SHP77 treated with DMSO at 0.1 percent for 48 hours (cell line): Measurements from ENCODE around the gene PROC.

Experiments used
- DNase-seq: peaks from one replicate; lab custom pipeline; 2025; lab: John Stamatoyannopoulos, UW

PROC gene

DNA sequence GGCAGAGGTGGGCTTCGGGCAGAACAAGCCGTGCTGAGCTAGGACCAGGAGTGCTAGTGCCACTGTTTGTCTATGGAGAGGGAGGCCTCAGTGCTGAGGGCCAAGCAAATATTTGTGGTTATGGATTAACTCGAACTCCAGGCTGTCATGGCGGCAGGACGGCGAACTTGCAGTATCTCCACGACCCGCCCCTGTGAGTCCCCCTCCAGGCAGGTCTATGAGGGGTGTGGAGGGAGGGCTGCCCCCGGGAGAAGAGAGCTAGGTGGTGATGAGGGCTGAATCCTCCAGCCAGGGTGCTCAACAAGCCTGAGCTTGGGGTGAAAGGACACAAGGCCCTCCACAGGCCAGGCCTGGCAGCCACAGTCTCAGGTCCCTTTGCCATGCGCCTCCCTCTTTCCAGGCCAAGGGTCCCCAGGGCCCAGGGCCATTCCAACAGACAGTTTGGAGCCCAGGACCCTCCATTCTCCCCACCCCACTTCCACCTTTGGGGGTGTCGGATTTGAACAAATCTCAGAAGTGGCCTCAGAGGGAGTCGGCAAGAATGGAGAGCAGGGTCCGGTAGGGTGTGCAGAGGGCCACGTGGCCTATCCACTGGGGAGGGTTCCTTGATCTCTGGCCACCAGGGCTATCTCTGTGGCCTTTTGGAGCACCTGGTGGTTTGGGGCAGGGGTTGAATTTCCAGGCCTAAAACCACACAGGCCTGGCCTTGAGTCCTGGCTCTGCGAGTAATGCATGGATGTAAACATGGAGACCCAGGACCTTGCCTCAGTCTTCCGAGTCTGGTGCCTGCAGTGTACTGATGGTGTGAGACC, at the start of gene PROC:
PROC (plus strand) TSS at position 128 of the 812 bp plus-strand sequence. CDS start 1,516 bp downstream, outside the sequence.
- no peak for DNase-seq

DNA sequence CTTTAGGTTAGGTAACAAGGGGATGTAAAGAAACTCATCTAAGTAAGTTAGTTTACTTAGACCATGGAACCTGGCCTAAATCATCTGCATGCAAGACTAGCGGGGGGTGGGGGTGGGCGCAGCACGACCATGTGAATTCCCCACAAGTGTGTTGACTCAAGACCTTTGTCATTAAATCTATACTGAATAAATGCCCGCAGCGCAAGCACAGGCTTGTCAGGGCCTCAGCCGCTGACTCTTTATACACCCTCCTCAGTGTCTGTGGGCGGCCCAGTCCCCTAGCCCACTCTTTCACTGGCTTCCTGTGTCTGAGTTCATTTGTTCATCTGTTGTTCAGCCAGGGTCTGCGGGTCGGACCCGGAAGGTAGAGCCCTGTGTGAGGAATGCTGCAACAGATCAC, 48.2 kb upstream of the PROC start:
- no peak for DNase-seq

DNA sequence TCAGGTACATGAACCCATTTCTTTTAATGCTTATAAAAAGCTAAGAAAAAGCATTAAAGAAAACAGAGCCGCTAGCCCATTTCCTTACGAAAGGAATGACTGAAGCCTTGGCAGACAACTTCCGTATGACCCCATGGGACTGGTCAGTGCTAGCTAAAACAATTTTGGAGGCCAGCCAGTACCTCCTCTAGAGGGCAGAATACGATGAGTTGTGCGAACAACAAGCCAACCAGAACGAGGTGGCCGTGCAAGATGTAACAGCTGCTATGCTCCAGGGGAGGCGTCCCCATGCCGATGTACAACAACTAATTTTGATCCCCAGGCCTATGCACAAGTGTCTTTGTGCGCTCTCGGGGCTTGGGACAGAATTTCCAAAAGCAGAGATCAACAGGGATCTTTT, 47.2 kb upstream of the PROC start:
- no peak for DNase-seq

GRCh38 chr2:127373362-127374083, 44.7 kb upstream of the PROC start:
- no peak for DNase-seq

DNA sequence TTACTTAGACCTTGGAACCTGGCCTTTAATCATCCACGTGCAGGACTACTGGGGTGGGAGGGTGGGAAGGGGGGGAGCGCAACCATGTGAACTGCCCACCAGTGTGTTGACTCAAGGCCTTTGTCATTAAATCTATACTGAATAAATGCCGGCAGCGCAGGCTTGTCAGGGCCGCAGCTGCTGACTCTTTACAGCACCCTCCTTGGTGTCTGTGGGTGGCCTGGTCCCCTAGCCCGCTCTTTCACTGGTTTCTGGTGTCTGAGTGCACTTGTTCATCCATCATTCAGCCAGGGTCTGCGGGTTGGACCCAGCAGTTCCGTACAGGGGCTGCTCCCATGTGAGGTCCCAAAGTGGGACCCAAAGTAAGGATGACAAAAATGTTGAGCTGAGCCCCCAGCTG, 42.0 kb upstream of the PROC start:
- DNase-seq: no peak

GRCh38 chr2:127377262-127377661, 41.0 kb upstream of the PROC start:
- no peak for DNase-seq

- DNase-seq: no peak
These were observed 39.5 kb upstream of the PROC start for GRCh38 chr2:127378720-127379119.

GRCh38 chr2:127379712-127380355, 38.4 kb upstream of the PROC start:
- no peak for DNase-seq

- no peak for DNase-seq
These were observed 36.5 kb upstream of the PROC start for GRCh38 chr2:127381762-127382161.

DNA sequence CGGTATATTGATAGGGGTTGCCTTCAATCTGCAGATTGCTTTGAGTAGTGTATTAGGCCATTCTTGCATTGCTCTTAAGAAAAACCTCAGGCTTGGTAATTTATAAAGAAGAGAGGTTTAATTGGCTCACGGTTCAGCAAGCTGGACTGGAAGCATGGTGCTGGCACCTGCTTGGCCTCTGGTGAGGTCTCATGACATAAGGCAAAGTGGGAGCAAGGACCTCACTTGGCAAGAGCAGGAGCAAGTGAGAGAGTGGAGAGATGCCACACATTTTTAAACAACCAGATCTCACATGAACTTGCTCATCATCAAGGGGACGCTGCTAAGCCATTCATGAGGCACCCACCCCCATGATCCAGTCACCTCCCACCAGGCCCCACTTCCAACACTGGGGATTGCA, 35.4 kb upstream of the PROC start:
- DNase-seq: no peak

DNA sequence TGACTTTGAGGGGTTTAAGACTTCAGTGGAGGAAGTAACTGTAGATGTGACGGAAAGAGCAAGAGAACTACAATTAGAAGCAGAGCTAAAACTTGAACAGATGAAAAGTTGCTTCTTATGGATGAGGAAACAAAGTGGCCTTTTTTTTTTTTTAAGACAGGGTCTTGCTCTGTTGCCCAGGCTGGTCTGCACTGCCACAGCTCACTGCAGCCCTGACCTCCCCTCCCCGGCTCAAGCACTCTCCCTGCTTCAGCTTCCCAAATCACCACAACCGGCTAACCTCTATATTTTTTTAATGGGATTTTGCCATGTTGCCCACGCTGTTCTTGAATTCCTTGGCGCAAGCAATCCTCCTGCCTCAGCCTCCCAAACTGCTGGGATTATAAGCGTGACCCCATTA, 33.7 kb upstream of the PROC start:
- no peak for DNase-seq

DNA sequence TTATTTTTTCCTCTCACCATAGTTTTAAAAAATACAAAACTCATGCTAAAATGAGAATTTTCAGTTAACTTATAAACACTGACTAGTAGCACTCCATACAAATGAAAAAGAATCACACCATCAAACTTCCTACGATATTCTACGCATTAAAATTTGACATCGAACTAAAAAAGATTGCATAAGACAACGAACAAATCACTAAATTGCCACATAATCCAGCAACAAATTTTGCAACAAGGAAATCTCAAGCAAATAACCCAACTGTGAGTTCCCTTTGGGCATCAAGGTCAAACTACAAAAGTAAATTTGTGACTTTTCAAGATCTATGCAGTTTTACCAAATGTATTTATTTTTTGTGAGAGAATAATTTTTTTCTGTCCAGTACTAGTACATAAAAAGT, 32.0 kb upstream of the PROC start:
- no peak for DNase-seq

DNA sequence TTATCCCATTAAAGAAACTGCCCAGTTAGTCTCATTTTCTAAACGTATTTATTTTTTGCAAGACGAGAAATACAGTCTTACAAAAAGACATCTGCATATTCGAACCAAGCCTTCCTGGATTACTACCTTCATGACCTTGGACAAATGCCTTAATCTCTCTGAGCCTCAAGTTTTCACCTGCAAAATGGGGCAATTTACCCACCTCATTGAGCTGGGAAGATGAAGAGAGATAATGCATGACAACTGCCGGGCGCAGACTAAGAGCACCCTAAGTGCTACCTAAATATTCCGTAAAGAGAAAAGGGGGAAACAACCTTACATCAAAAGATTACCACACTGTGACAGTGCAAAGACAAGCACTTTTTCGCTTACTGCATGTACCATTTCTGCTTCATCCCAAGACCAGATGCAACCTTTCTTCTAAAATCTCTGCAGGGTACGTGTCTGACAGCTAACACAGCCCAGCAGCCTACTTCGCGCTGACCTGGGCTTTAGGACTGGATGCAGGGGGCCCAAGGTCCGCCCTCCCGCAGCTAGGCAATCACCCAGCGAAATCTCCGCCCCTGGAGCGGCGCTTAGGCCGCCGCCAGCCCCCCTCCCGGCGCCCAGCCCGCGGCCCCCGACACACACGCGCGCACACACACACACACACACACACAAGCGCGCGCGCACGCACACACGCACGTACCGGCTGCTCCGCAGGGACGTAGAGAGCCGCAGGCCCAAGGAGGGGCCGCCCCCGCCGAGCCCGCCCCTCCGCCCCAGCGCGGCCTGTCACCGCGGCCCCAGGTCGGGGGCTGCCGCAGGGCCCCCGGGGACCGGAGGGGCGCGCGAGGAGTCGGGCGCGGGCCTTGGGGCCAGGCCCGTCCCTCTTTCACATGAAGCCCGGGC, 31.2 kb upstream of the PROC start:
- peak; percentile 73 for DNase-seq

GRCh38 chr2:127387655-127388422, 30.4 kb upstream of the PROC start, which contains the start of gene MAP3K2:
Gene MAP3K2, minus strand, starts transcription at chr2:127387975. Its CDS starts 44,846 bp downstream, at chr2:127343129.
- peak; percentile 79 for DNase-seq

- DNase-seq: no peak
These were observed 29.6 kb upstream of the PROC start for GRCh38 chr2:127388423-127389164.

DNA sequence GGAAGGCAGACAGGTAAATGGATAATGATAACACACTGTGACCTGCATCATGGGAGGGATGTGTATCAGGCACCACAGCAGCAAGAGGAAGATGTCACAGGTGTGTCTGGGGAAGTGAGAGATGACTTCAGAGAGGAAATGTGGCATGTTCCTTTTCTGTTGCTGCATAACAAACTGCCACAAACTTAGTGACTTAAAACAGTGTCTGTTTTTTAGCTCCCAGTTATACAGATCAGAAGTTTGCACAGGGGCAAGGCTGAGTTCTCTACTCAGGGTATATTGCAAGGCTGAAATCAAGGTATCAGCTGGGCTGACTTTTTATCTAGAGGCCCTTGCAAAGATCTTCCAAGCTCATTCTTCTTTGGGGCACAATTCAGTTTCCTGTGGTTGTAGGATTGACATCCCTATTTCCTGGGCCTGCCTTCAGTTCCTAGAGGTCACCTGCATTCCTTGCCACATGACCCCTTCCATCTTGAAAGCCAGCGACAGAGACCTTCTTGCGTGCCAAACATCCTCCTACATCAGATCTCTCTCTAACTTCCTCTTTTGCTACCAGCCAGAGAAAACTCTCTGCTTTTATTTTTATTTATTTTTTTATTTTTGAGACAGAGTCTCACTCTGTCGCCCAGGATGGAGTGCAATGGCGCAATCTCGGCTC, 28.3 kb upstream of the PROC start:
- no peak for DNase-seq

DNA sequence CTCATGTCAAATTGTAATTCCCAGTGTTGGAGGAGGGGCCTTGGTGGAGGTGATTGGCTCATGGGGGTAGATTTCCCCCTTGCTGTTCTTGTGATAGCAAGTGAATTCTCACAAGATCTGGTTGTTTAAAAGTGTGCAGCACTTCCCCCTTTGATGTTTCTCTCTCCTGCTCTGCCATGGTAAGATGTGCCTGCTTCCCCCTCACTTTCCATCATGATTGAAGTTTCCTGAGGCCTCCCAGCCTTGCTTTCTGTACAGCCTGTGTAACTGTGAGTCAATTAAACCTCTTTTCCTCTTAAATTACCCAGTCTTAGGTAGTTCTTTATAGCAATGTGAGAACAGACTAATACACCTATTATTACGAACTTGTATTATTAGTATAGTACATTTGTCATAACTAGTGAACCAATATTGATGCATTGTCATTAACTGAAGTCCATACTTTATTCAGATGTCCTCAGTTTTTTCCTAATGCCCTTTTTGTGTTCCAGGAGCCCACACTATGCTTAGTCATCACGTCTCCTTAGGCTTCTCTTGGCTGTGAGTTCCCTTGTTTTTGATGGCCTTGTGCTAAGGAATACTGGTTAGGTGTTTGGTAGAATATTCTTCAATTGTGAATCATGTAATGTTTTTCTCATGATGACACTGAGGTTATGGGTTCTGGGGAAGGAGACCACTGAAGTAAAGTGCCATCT, 25.9 kb upstream of the PROC start:
- no peak for DNase-seq

GRCh38 chr2:127392828-127393578, 25.2 kb upstream of the PROC start:
- no peak for DNase-seq
